Measurements from ENCODE around the gene NEK7. TPM values are rescaled to one million over a fixed set of nuclear protein-coding genes. Genes with fewer than 3 reads are reported as not detected.

The NEK7 gene
- total RNA-seq, 3 donors from 2014 or later (not counting 1 experiment from before 2014, with no cell fraction given), result 34.1 to 57.5 (median 42.1) TPM

DNA sequence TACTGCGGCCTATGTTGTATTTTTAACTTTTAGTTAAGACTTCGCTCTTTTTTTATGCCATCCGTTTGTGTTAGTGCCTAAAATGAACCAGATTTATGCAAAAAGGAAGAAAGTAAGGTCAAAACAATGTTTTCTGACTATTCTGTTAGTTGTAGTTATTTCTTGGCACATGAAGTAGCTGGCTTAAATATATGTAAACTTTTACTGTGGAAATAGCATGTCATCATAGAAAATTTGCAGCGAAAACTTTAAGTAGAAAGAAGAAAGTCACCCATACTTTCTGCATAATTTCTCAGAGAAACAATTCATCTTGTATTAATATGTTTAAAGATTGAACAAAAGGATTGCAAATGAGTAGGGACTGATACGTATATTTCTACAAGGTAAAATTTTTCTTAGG is 106.4 kb downstream of the NEK7 start:
- Histone ChIP-seq H3K36me3 (ENCODE audit: control insufficient read depth, insufficient read depth, low read length) (peaks cover 12% of the 10 kb centered on the region), H3K27me3 (ENCODE audit: control insufficient read depth, insufficient read depth, low read length) (no peaks in the 10 kb centered on the region), H3K27ac (ENCODE audit: low read length) (no peak overlapping the region), H3K4me3 (ENCODE audit: low read length) (no peak overlapping the region), H3K4me1 (ENCODE audit: control insufficient read depth, insufficient read depth, low read length) (no peaks in the 10 kb centered on the region), H3K9me3 (ENCODE audit: control insufficient read depth, insufficient read depth, low read length) (no peaks in the 10 kb centered on the region)
- TF ChIP-seq, protein P1, sequence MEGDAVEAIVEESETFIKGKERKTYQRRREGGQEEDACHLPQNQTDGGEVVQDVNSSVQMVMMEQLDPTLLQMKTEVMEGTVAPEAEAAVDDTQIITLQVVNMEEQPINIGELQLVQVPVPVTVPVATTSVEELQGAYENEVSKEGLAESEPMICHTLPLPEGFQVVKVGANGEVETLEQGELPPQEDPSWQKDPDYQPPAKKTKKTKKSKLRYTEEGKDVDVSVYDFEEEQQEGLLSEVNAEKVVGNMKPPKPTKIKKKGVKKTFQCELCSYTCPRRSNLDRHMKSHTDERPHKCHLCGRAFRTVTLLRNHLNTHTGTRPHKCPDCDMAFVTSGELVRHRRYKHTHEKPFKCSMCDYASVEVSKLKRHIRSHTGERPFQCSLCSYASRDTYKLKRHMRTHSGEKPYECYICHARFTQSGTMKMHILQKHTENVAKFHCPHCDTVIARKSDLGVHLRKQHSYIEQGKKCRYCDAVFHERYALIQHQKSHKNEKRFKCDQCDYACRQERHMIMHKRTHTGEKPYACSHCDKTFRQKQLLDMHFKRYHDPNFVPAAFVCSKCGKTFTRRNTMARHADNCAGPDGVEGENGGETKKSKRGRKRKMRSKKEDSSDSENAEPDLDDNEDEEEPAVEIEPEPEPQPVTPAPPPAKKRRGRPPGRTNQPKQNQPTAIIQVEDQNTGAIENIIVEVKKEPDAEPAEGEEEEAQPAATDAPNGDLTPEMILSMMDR (IDR thresholded peaks at IDR 0.05), result no peak
- intact Hi-C loops (cut with micrococcal nuclease), result no loop called here
- H3K9me3 Mint-ChIP-seq, result no peaks in the 10 kb centered on the region
- WGBS (ENCODE audit: insufficient coverage), result 93% methylated on average over 3 of the region's 5 CpGs
- H3K4me3 Mint-ChIP-seq, result no peak overlapping the region
- no peaks in the 10 kb centered on the region for H3K27me3 Mint-ChIP-seq (ENCODE audit: low read depth in 2 of 2)
- H3K36me3 Mint-ChIP-seq, result no peaks in the 10 kb centered on the region
- peaks cover 13 to 23% of the 10 kb centered on the region in 2 donors for H3K4me1 Mint-ChIP-seq
- ATAC-seq, result no peak
- DNase-seq, result no peak
- no peak overlapping the region for H3K27ac Mint-ChIP-seq

DNA sequence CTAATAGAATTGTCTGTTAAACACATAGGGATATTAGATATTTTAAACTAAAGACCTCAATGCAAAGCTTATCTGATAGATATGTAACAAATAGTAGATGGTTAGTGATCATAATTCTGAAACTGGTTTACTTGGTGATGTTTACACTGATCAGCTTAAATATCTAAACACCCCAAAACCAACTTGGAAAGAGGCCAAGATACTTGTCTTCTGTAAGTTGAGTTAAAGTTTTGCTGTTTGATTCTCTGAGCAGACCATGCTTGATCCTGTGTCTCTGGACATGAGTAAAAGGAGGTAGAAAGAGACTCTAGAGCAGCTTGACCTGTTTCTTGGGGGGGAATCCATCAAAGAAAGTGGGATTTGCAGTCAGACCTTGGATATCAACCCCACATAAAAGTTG is 107.5 kb downstream of the NEK7 start:
- Histone ChIP-seq H3K4me1 (ENCODE audit: control insufficient read depth, insufficient read depth, low read length) (no peaks in the 10 kb centered on the region), H3K36me3 (ENCODE audit: control insufficient read depth, insufficient read depth, low read length) (peaks cover 12% of the 10 kb centered on the region), H3K27me3 (ENCODE audit: control insufficient read depth, insufficient read depth, low read length) (no peaks in the 10 kb centered on the region), H3K9me3 (ENCODE audit: control insufficient read depth, insufficient read depth, low read length) (no peaks in the 10 kb centered on the region), H3K4me3 (ENCODE audit: low read length) (no peak overlapping the region), H3K27ac (ENCODE audit: low read length) (no peak overlapping the region)
- H3K9me3 Mint-ChIP-seq, result no peaks in the 10 kb centered on the region
- peaks cover 11 to 19% of the 10 kb centered on the region in 2 donors for H3K4me1 Mint-ChIP-seq
- no peaks in the 10 kb centered on the region for H3K36me3 Mint-ChIP-seq
- H3K4me3 Mint-ChIP-seq, result no peak overlapping the region
- no peak overlapping the region for H3K27ac Mint-ChIP-seq
- intact Hi-C loops (cut with micrococcal nuclease), result no loop called here
- TF ChIP-seq, protein P1 (IDR thresholded peaks at IDR 0.05), result no peak
- DNase-seq (no peak), ATAC-seq (no peak)
- no peaks in the 10 kb centered on the region for H3K27me3 Mint-ChIP-seq (ENCODE audit: low read depth in 2 of 2)

DNA sequence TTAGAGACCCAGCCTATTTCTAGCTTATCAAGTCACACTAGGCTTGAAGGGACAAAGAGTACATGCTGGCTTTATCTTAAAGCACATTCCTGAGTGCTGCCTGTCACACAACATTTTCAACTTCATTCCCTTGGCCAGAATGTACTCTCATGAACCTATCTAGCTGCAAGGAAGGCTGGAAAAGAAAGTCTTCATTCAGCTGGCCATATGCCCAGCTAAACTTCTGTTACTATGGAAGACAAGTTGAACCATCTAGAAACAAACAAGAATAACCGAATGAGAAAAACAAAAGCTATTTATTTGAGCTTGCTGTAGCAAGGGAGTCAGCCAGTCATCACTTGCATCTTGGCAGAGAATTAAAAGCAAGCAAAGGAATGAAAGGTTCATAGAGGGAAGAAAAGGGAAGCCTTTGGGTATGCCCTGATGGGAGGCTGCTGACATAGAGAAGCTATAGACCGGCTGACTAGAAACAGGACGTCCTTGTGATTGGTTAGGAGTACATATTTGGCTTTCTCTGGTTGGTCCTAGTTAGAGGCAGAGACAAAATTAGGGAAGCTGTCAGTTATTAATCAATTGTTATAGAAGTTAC is 108.4 kb downstream of the NEK7 start:
- Mint-ChIP-seq H3K27ac (no peak overlapping the region), H3K4me3 (no peak overlapping the region), H3K27me3 (ENCODE audit: low read depth in 2 of 2) (no peaks in the 10 kb centered on the region), H3K4me1 (peaks cover 5 to 12% of the 10 kb centered on the region in 2 donors), H3K9me3 (no peaks in the 10 kb centered on the region), H3K36me3 (no peaks in the 10 kb centered on the region)
- Histone ChIP-seq H3K4me1 (ENCODE audit: control insufficient read depth, insufficient read depth, low read length) (no peaks in the 10 kb centered on the region), H3K27ac (ENCODE audit: low read length) (no peak overlapping the region), H3K4me3 (ENCODE audit: low read length) (no peak overlapping the region), H3K9me3 (ENCODE audit: control insufficient read depth, insufficient read depth, low read length) (no peaks in the 10 kb centered on the region), H3K36me3 (ENCODE audit: control insufficient read depth, insufficient read depth, low read length) (peaks cover 12% of the 10 kb centered on the region), H3K27me3 (ENCODE audit: control insufficient read depth, insufficient read depth, low read length) (no peaks in the 10 kb centered on the region)
- no peak for DNase-seq
- no peak for ATAC-seq
- TF ChIP-seq, protein P1 (IDR thresholded peaks at IDR 0.05), result no peak
- intact Hi-C loops (cut with micrococcal nuclease), result no loop called here
- 82% methylated on average over 3 of the region's 3 CpGs for WGBS (ENCODE audit: insufficient coverage)

DNA sequence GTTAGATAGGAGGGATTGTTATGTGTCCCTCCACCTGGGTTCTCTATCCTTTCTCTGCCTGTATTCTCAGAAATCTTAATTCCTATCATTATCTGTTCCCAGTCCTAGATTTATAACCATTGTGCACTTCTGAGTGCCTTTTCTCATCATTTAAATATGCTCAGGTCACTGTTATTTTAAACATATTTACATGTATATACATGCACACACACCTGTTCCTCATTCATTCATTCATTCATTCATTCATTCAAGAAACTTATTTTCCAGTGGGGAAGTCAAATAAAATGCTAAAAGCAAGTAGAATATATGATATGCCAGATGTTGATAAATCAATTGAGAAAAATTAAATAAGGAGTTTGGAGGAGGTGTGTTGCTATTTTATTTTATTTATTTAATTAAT is 110.3 kb downstream of the NEK7 start:
- no peak overlapping the region for H3K27ac Mint-ChIP-seq
- Histone ChIP-seq H3K27ac (ENCODE audit: low read length) (no peak overlapping the region), H3K27me3 (ENCODE audit: control insufficient read depth, insufficient read depth, low read length) (no peaks in the 10 kb centered on the region), H3K9me3 (ENCODE audit: control insufficient read depth, insufficient read depth, low read length) (no peaks in the 10 kb centered on the region), H3K36me3 (ENCODE audit: control insufficient read depth, insufficient read depth, low read length) (peaks cover 12% of the 10 kb centered on the region), H3K4me1 (ENCODE audit: control insufficient read depth, insufficient read depth, low read length) (no peaks in the 10 kb centered on the region), H3K4me3 (ENCODE audit: low read length) (no peak overlapping the region)
- DNase-seq, result no peak
- TF ChIP-seq, protein P1 (IDR thresholded peaks at IDR 0.05), result no peak
- H3K36me3 Mint-ChIP-seq, result no peaks in the 10 kb centered on the region
- H3K4me1 Mint-ChIP-seq, result peaks cover under 1 to 9% of the 10 kb centered on the region in 2 donors
- H3K4me3 Mint-ChIP-seq, result no peak overlapping the region
- intact Hi-C loops (cut with micrococcal nuclease), result no loop called here
- no peak for ATAC-seq
- no peaks in the 10 kb centered on the region for H3K9me3 Mint-ChIP-seq
- no peaks in the 10 kb centered on the region for H3K27me3 Mint-ChIP-seq (ENCODE audit: low read depth in 2 of 2)

Measured in natural killer cell (primary cell).